SH-SY5Y (cell line): Measurements from ENCODE around the gene WFDC12.

Experiments used
- GATA2 ChIP-seq: IDR thresholded peaks from 2 replicates; pipeline ENCODE4 v1.6.1; 2011; ENCODE audit warnings: mild to moderate bottlenecking, low read depth, low read length
- GATA3 ChIP-seq: IDR thresholded peaks from 2 replicates; pipeline ENCODE4 v1.6.1; 2011; ENCODE audit warnings: low read depth, mild to moderate bottlenecking, low read length, moderate library complexity

Gene WFDC12

DNA sequence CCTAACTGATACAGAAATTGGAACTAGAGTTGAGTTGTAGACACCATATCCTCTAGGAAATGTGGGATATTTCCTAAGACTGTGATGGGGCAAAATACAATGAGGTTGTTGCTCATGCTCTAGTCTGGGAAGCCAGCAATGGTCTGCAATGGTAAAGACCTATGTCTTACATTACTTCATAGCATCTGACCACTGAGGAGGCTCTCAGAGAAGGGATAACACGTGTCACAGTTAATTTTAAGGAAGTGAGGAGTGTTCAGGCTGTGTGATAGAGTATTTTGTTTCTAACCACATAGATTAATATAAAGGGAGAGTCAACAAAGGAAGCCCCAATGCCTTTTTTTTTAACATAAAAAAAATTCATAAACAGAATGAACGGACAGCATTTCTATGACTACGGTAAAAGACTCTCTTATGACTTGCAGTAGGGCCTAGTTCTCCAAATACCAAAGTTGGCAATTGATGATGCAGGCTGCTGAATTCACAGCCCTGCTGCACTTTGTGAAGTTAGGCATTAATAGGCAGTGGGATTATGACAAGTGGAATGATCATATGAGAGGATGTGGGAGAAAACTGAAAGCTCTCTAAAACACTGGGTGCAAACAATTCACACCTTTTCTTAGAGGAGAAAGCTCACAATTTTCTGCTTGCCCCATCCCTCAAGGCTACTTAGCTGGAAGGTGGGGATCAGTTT lies 37.0 kb downstream of the WFDC12 start:
- TF ChIP-seq GATA3 (no peak), GATA2 (no peak)

GRCh38 chr20:45085867-45086266 lies 38.4 kb downstream of the WFDC12 start:
- no peak for TF ChIP-seq GATA3
- no peak for TF ChIP-seq GATA2

GRCh38 chr20:45085289-45085688 lies 39.0 kb downstream of the WFDC12 start:
- no peak for TF ChIP-seq GATA2
- no peak for TF ChIP-seq GATA3

DNA sequence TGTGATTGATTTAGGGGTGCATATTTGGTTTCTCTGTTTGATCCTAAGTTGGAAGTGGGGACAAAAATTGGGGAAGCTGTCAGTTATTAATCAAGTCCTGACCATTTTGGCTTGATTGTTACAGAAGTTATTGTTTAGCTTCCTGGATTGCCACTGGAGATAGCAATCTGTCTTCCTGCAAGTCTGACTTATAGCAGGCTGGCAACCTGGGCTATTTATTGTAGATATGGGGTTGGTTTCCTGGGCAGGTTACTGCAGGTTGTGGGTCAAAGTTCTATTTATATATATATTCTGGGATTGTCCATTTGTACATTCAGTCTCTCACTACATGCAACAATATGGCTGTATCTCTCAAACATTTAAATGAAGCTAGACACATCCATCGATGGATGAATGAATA lies 41.1 kb downstream of the WFDC12 start:
- no peak for TF ChIP-seq GATA3
- no peak for TF ChIP-seq GATA2

- TF ChIP-seq GATA3 (no peak), GATA2 (no peak)
Observed at GRCh38 chr20:45082468-45082867, 41.8 kb downstream of the WFDC12 start.

DNA sequence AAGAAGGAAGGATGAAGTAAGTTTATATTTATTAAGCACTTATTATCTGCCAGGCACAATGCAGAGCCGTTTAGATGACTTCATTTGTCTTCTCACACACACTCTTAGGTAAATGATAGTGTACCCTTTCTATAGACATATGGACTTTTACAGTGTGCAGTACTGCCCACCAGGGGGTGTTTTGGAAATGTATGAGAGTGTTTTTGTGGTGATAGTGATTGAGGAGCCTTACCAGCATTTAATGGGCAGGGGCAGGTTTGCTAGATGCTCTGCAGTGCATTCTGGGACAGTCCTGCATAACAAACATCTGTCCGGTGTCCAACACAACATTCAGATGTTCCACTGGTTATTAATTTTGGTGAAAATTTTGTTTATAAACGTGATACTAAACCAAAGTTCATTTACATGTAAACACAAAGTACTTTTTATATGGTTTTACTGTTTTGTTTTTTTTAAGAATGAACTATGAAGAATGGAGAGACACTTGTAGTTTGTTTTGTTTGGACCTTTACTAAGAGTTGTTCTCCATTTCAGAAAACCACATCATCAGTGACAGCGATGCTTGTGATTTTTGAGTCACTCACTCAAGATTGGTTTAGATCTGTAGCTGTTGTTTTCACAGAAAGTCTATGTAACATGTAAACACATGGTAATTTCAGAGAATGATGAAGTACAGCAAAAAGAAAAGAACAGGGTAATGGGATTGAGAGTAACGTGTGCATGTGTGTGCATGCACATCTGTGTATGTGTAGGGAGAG lies 43.2 kb downstream of the WFDC12 start:
- TF ChIP-seq GATA3: no peak
- TF ChIP-seq GATA2: no peak

- TF ChIP-seq GATA2 (no peak), GATA3 (no peak)
Observed at GRCh38 chr20:45077559-45077958, 46.7 kb downstream of the WFDC12 start.
